NCI-H446 treated with DMSO at 0.1 percent for 48 hours (cell line): ENCODE measurements around the gene ZBTB32.

Experiments
- DNase-seq: peaks from one replicate; lab custom pipeline; 2025; lab: John Stamatoyannopoulos, UW

Gene ZBTB32

GRCh38 chr19:35736913-35737886 is 32.8 kb downstream of the ZBTB32 start:
- no peak for DNase-seq

- DNase-seq, result no peak
These were observed 33.9 kb downstream of the ZBTB32 start for GRCh38 chr19:35738021-35738886.

GRCh38 chr19:35738887-35739229 is 34.5 kb downstream of the ZBTB32 start:
- DNase-seq, result no peak

- DNase-seq, result no peak
These were observed 35.1 kb downstream of the ZBTB32 start for GRCh38 chr19:35739275-35740107.

GRCh38 chr19:35740108-35740422 is 35.7 kb downstream of the ZBTB32 start:
- DNase-seq, result no peak

GRCh38 chr19:35740423-35741202 is 36.3 kb downstream of the ZBTB32 start:
- peak; percentile 95 for DNase-seq

- DNase-seq, result no peak
These were observed 36.8 kb downstream of the ZBTB32 start for GRCh38 chr19:35741203-35741515.

GRCh38 chr19:35742121-35742724 is 37.9 kb downstream of the ZBTB32 start, which contains the start of gene IGFLR1:
Gene IGFLR1, minus strand, starts transcription at chr19:35742452. Its CDS starts 1,272 bp downstream, at chr19:35741180.
- DNase-seq, result no peak

- DNase-seq, result no peak
These were observed 39.5 kb downstream of the ZBTB32 start for GRCh38 chr19:35743640-35744429.

GRCh38 chr19:35744430-35745327 is 40.3 kb downstream of the ZBTB32 start:
- peak; percentile 92 for DNase-seq

GRCh38 chr19:35745328-35746086 is 41.1 kb downstream of the ZBTB32 start, which contains the start of the genes PSENEN and U2AF1L4:
Gene PSENEN, plus strand, starts transcription at chr19:35745651. Its CDS starts 280 bp downstream, at chr19:35745931.
Gene U2AF1L4, minus strand, starts transcription at chr19:35745418. Its CDS starts 27 bp downstream, at chr19:35745391.
- DNase-seq, result peak; percentile 98

- no peak for DNase-seq
These were observed 41.7 kb downstream of the ZBTB32 start for GRCh38 chr19:35746087-35746462.

- no peak for DNase-seq
These were observed 42.2 kb downstream of the ZBTB32 start for GRCh38 chr19:35746531-35746930.

GRCh38 chr19:35748106-35749020 is 44.0 kb downstream of the ZBTB32 start, which contains the start of gene LIN37:
Gene LIN37, plus strand, starts transcription at chr19:35748576. Its CDS starts 149 bp downstream, at chr19:35748725.
- DNase-seq, result peak; percentile 98

GRCh38 chr19:35750167-35750566 is 45.8 kb downstream of the ZBTB32 start:
- no peak for DNase-seq

GRCh38 chr19:35751839-35752745 is 47.7 kb downstream of the ZBTB32 start:
- DNase-seq, result no peak
